ENCODE results near the gene TMEM91.

Gene TMEM91

GRCh38 chr19:41411100-41411967 is 35.0 kb downstream of the TMEM91 start:
- DNase-seq (ENCODE audit: low spot score): no peak

- no peak for DNase-seq (ENCODE audit: low spot score)
Measured at GRCh38 chr19:41411968-41412265, 35.6 kb downstream of the TMEM91 start.

GRCh38 chr19:41412953-41413352 is 36.6 kb downstream of the TMEM91 start:
- no peak for DNase-seq (ENCODE audit: low spot score)

GRCh38 chr19:41413947-41414346 is 37.6 kb downstream of the TMEM91 start:
- DNase-seq (ENCODE audit: low spot score): no peak

- DNase-seq (ENCODE audit: low spot score): no peak
Measured at GRCh38 chr19:41414461-41414860, 38.1 kb downstream of the TMEM91 start.

GRCh38 chr19:41415154-41415571 is 38.8 kb downstream of the TMEM91 start:
- DNase-seq (ENCODE audit: low spot score): no peak

- DNase-seq (ENCODE audit: low spot score): no peak
Measured at GRCh38 chr19:41416194-41416674, 39.9 kb downstream of the TMEM91 start.

- no peak for DNase-seq (ENCODE audit: low spot score)
Measured at GRCh38 chr19:41420101-41420880, 44.0 kb downstream of the TMEM91 start.

GRCh38 chr19:41421314-41421713 is 45.0 kb downstream of the TMEM91 start:
- no peak for DNase-seq (ENCODE audit: low spot score)

GRCh38 chr19:41421973-41422372 is 45.6 kb downstream of the TMEM91 start:
- DNase-seq (ENCODE audit: low spot score): no peak

- no peak for DNase-seq (ENCODE audit: low spot score)
Measured at GRCh38 chr19:41422456-41422855, 46.1 kb downstream of the TMEM91 start.

GRCh38 chr19:41422955-41423354 is 46.6 kb downstream of the TMEM91 start:
- no peak for DNase-seq (ENCODE audit: low spot score)

- no peak for DNase-seq (ENCODE audit: low spot score)
Measured at GRCh38 chr19:41424335-41425173, 48.2 kb downstream of the TMEM91 start.

- DNase-seq (ENCODE audit: low spot score): no peak
Measured at GRCh38 chr19:41425174-41426115, 49.1 kb downstream of the TMEM91 start.

- DNase-seq (ENCODE audit: low spot score): no peak
Measured at GRCh38 chr19:41426116-41426841, 49.9 kb downstream of the TMEM91 start.

- peak; percentile 46 for DNase-seq (ENCODE audit: low spot score)
Measured at GRCh38 chr19:41426952-41427646, 50.8 kb downstream of the TMEM91 start, which contains the start of gene B3GNT8. TSS of gene B3GNT8 (minus strand) at chr19:41427374. CDS start at chr19:41426778, 596 bp downstream.

GRCh38 chr19:41427647-41428480 is 51.5 kb downstream of the TMEM91 start:
- peak; percentile 51 for DNase-seq (ENCODE audit: low spot score)

GRCh38 chr19:41428481-41428859 is 52.1 kb downstream of the TMEM91 start:
- no peak for DNase-seq (ENCODE audit: low spot score)

- DNase-seq (ENCODE audit: low spot score): no peak
Measured at GRCh38 chr19:41430922-41431321, 54.6 kb downstream of the TMEM91 start.

All from CD4-positive, alpha-beta T cell treated with Interleukin-6 at 100 ng/mL for 8 hours (primary cell).